GM12892 (cell line): ENCODE results near the gene OSBP2.

ENCODE experiments used
- POLR2A ChIP-seq: IDR thresholded peaks from 2 replicates; pipeline ENCODE4 v1.6.1; 2011; ENCODE audit warnings: low read depth, low read length, control low read depth
- POLR2AphosphoS5 ChIP-seq: IDR thresholded peaks from 2 replicates; pipeline ENCODE4 v1.6.1; 2011; ENCODE audit warnings: low read depth, low read length, control low read depth
- TAF1 ChIP-seq: IDR thresholded peaks from 2 replicates; pipeline ENCODE4 v1.6.1; 2011; ENCODE audit warnings: low read depth, mild to moderate bottlenecking, control low read depth, low read length, borderline replicate concordance

- TF ChIP-seq POLR2A (no peak), TAF1 (no peak), POLR2AphosphoS5 (no peak)
These were observed 197.6 kb downstream of the OSBP2 start for GRCh38 chr22:30892286-30892685.
